DMS 273 treated with DMSO at 0.1 percent for 48 hours (cell line): ENCODE results near the gene SASH1.
"Not testable (repeated sequence)": the region's sequence is repeated elsewhere in the genome, so short reads cannot be mapped to it uniquely, and the experiment has no call there.

Experiments used
- DNase-seq: peaks from one replicate; lab custom pipeline; 2025; lab: John Stamatoyannopoulos, UW

SASH1 gene

GRCh38 chr6:148365041-148365440, 22.4 kb downstream of the SASH1 start:
- DNase-seq: no peak

- no peak for DNase-seq
Measured at GRCh38 chr6:148367411-148368024, 24.9 kb downstream of the SASH1 start.

- no peak for DNase-seq
Measured at GRCh38 chr6:148370176-148370575, 27.5 kb downstream of the SASH1 start.

- DNase-seq: no peak
Measured at GRCh38 chr6:148374040-148374774, 31.6 kb downstream of the SASH1 start.

- DNase-seq: no peak
Measured at GRCh38 chr6:148375401-148375800, 32.8 kb downstream of the SASH1 start.

GRCh38 chr6:148379481-148379880, 36.8 kb downstream of the SASH1 start:
- DNase-seq: no peak

- no peak for DNase-seq
Measured at GRCh38 chr6:148379966-148380713, 37.5 kb downstream of the SASH1 start.

- DNase-seq: not testable (repeated sequence)
Measured at GRCh38 chr6:148382051-148382450, 39.4 kb downstream of the SASH1 start.

- DNase-seq: no peak
Measured at GRCh38 chr6:148382861-148383260, 40.2 kb downstream of the SASH1 start.

GRCh38 chr6:148383658-148384368, 41.2 kb downstream of the SASH1 start:
- DNase-seq: no peak

- DNase-seq: no peak
Measured at GRCh38 chr6:148385379-148385778, 42.7 kb downstream of the SASH1 start.

- DNase-seq: no peak
Measured at GRCh38 chr6:148388521-148388920, 45.9 kb downstream of the SASH1 start.

- DNase-seq: no peak
Measured at GRCh38 chr6:148389086-148389485, 46.4 kb downstream of the SASH1 start.

- DNase-seq: no peak
Measured at GRCh38 chr6:148389917-148390316, 47.3 kb downstream of the SASH1 start.

- DNase-seq: not testable (repeated sequence)
Measured at GRCh38 chr6:148392127-148392526, 49.5 kb downstream of the SASH1 start.

- DNase-seq: no peak
Measured at GRCh38 chr6:148392671-148393070, 50.0 kb downstream of the SASH1 start.

- DNase-seq: peak; percentile 59
Measured at GRCh38 chr6:148395583-148396101, 53.0 kb downstream of the SASH1 start.

GRCh38 chr6:148396411-148396810, 53.8 kb downstream of the SASH1 start:
- no peak for DNase-seq

GRCh38 chr6:148396926-148397325, 54.3 kb downstream of the SASH1 start:
- DNase-seq: no peak

GRCh38 chr6:148398244-148398643, 55.6 kb downstream of the SASH1 start:
- DNase-seq: no peak

GRCh38 chr6:148398678-148399077, 56.0 kb downstream of the SASH1 start:
- no peak for DNase-seq

GRCh38 chr6:148401571-148401970, 58.9 kb downstream of the SASH1 start:
- no peak for DNase-seq
